Right lobe of liver (tissue), 6 donors: Measurements from ENCODE around the gene PSD4. TPM values are rescaled to one million over a fixed set of nuclear protein-coding genes. Genes with fewer than 3 reads are reported as not detected.

Source experiments
- ATAC-seq, 4 donors: fragments of 200-7000 bp; cut with Tn5 transposase; one replicate each; pipeline ENCODE4 v1.9.1; 2020; ENCODE audit warnings: mild to moderate bottlenecking in 4 of 4, moderate library complexity in 4 of 4
- DNase-seq, 3 donors: peaks; one replicate each; pipeline ENCODE4 v3.0.0-alpha.2; 2020
- H3K27ac ChIP-seq, 3 donors: fragments of 200-600 bp; one replicate each; pipeline ENCODE4 v1.8.0; 2022
- H3K27me3 ChIP-seq, 2 donors: fragments of 200-600 bp; one replicate each; pipeline ENCODE4 v1.8.0; 2022
- H3K36me3 ChIP-seq, 4 donors: fragments of 200-600 bp; sonication (generic) in 1 of 4; one replicate each; pipeline versions ENCODE4 v1.5.1 to v1.8.0; 2017 to 2022; ENCODE audit warnings: control low read depth in 1 of 4
- H3K4me1 ChIP-seq, 4 donors: fragments of 200-600 bp; sonication (generic) in 1 of 4; one replicate each; pipeline versions ENCODE4 v1.5.1 to v1.8.0; 2017 to 2022; ENCODE audit warnings: control low read depth in 1 of 4
- H3K4me3 ChIP-seq, 3 donors: fragments of 200-600 bp; one replicate each; pipeline ENCODE4 v1.8.0; 2022
- H3K9me3 ChIP-seq, 4 donors: fragments of 200-600 bp; sonication (generic) in 1 of 4; one replicate each; pipeline versions ENCODE4 v1.5.1 to v1.8.0; 2017 to 2022; ENCODE audit warnings: control low read depth in 1 of 4
- CTCF ChIP-seq, 4 donors: fragments of 200-600 bp in 3 of 4; fragments of 450-650 bp in 1 of 4; IDR thresholded peaks; one replicate each; pipeline versions ENCODE4 v1.5.1 to v1.8.0; 2016 to 2022; ENCODE audit warnings: antibody characterized with exemption in 4 of 4, mild to moderate bottlenecking in 2 of 4
- POLR2A ChIP-seq: fragments of 450-650 bp; IDR thresholded peaks from one replicate; pipeline ENCODE4 v1.6.1; 2017; ENCODE audit warnings: antibody characterized with exemption, mild to moderate bottlenecking
- WGBS: methylation state at CpG from one replicate; pipeline ENCODE4 v1.1.6; 2018; ENCODE audit warnings: low coverage, low lambda C conversion rate; ENCODE audit not compliant: insufficient coverage; ENCODE audit errors: missing lambda C conversion rate; 5-methylcytosine and 5-hydroxymethylcytosine counted together
- intact Hi-C, 2 donors: fragments of 100-400 bp; cut with DNase I; formaldehyde crosslinking; loops; one replicate each; pipeline versions ENCODE4 v1.11.2 to v1.14.1; 2022
- total RNA-seq, 6 experiments: library from RNA; depleted of rRNA in 2 of 6; stranded (reverse); fragments of >200 nt in 2 of 6; fragmentation: NEBNext Ultra II Directional in 3 of 6; extraction: Animal tissue kit (Norgen Biotek cat#: 25700) in 3 of 6; gene quantifications; one replicate each; pipeline versions ENCODE4 v1.1.0 to v1.2.4, GENCODE V29; 2016 to 2023
- donor health status: DM: no; HTN: yes; CAD: no.
- donor health status: DM: no; HTN: no; CAD: no.
- donor health status: DM: no; HTN: no; CAD: no.
- donor health status: DM: no; HTN: yes; CAD: no.
- donor health status: DM: no; HTN: yes; CAD: no.

PSD4 gene
- total RNA-seq, 6 experiments from 2014 or later: 38.0 to 77.8 (median 58.7) TPM

- peak overlapping the region; percentile 54 to 70 (median 69) for H3K27ac ChIP-seq
- H3K9me3 ChIP-seq: no peaks in the 10 kb centered on the region
- no peaks in the 10 kb centered on the region for H3K27me3 ChIP-seq
- DNase-seq: peak in 1 of 3 donors; percentile 37
- H3K36me3 ChIP-seq: no peaks in the 10 kb centered on the region
- H3K4me1 ChIP-seq: peaks cover 0 to 51% (median 20%) of the 10 kb centered on the region in 4 donors
- intact Hi-C loops: no loop called here
- WGBS: 32% methylated on average over 4 of the region's 8 CpGs
- no peak for TF ChIP-seq CTCF (IDR thresholded peaks at IDR 0.05)
- TF ChIP-seq POLR2A: no peak
- H3K4me3 ChIP-seq: no peak overlapping the region
- ATAC-seq: peak; percentile 66 to 82 (median 73)
Observed at GRCh38 chr2:113181258-113182051, 7.7 kb downstream of the PSD4 start.

- intact Hi-C loops: no loop called here
- Histone ChIP-seq H3K4me1 (peaks cover 0 to 51% (median 21%) of the 10 kb centered on the region in 4 donors), H3K9me3 (no peaks in the 10 kb centered on the region), H3K4me3 (no peak overlapping the region), H3K27me3 (no peaks in the 10 kb centered on the region), H3K27ac (no peak overlapping the region), H3K36me3 (no peaks in the 10 kb centered on the region)
- WGBS: 100% methylated on average over 2 of the region's 15 CpGs
- ATAC-seq (no peak), DNase-seq (peak in 1 of 3 donors; percentile 44)
- TF ChIP-seq POLR2A (no peak), CTCF (IDR thresholded peaks at IDR 0.05) (no peak)
Observed at GRCh38 chr2:113182471-113183260, 8.9 kb downstream of the PSD4 start.

DNA sequence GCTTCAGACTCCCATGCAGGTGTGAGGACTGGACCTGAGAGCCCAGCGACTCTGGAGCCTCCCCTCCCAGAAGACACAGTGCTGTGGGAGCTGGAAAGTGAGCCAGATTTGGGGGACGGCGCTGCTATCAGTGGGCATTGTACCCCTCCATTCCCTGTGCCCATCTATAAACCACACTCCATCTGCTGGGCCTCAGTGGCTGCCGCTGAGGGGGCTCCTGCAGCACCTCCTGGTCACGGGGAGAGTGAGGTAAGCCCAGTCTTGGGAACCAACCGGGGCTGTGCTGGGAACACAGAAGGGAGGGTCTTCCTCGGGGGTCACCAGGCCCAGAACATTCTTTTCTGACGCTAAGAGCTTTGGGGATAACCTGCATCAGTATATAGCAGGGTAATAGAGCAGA is 9.5 kb downstream of the PSD4 start:
- no peaks in the 10 kb centered on the region for H3K9me3 ChIP-seq
- H3K4me1 ChIP-seq: peaks cover 0 to 51% (median 21%) of the 10 kb centered on the region in 4 donors
- DNase-seq: peak in 1 of 3 donors; percentile 26
- no peak overlapping the region for H3K27ac ChIP-seq
- no peak overlapping the region for H3K4me3 ChIP-seq
- H3K36me3 ChIP-seq: no peaks in the 10 kb centered on the region
- WGBS: 85% methylated on average over 4 of the region's 8 CpGs
- H3K27me3 ChIP-seq: no peaks in the 10 kb centered on the region
- no peak for ATAC-seq
- intact Hi-C loops: no loop called here
- no peak for TF ChIP-seq POLR2A
- no peak for TF ChIP-seq CTCF (IDR thresholded peaks at IDR 0.05)

DNA sequence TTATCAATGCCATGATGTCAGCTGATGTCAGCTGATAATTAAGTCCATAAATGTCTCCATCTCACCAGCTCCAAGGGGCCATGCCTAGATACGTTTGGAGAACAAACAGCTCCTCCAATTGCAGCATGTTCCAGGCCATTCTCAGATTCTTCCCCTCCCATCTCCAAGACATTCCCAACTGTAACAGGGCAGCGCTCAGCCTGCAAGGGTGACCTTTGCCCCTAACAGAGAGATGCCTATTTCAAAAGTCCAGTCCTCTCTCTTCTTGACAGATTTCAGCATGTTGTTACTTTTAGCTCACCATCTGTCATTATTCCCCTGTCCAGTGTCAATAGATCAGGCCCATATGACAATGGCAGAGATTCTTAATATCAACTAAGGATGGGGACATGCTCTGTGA is 9.9 kb downstream of the PSD4 start:
- H3K4me1 ChIP-seq: peaks cover 0 to 51% (median 21%) of the 10 kb centered on the region in 4 donors
- H3K36me3 ChIP-seq: no peaks in the 10 kb centered on the region
- H3K9me3 ChIP-seq: no peaks in the 10 kb centered on the region
- no peak for DNase-seq
- TF ChIP-seq POLR2A (no peak), CTCF (IDR thresholded peaks at IDR 0.05) (no peak)
- intact Hi-C loops: no loop called here
- no peaks in the 10 kb centered on the region for H3K27me3 ChIP-seq
- H3K27ac ChIP-seq: no peak overlapping the region
- 39% methylated on average over 2 of the region's 2 CpGs for WGBS
- H3K4me3 ChIP-seq: no peak overlapping the region
- peak in 1 of 4 donors; percentile 7 for ATAC-seq
